GM19467 (cell line): ENCODE data around the gene ANK3.

Experiments used
- ATAC-seq: cut with Tn5 transposase; IDR thresholded peaks from one replicate; pipeline ENCODE4 v1.9.1; 2021; ENCODE audit warnings: mild to moderate bottlenecking, moderate library complexity; ENCODE audit not compliant: unreplicated experiment

Gene ANK3

DNA sequence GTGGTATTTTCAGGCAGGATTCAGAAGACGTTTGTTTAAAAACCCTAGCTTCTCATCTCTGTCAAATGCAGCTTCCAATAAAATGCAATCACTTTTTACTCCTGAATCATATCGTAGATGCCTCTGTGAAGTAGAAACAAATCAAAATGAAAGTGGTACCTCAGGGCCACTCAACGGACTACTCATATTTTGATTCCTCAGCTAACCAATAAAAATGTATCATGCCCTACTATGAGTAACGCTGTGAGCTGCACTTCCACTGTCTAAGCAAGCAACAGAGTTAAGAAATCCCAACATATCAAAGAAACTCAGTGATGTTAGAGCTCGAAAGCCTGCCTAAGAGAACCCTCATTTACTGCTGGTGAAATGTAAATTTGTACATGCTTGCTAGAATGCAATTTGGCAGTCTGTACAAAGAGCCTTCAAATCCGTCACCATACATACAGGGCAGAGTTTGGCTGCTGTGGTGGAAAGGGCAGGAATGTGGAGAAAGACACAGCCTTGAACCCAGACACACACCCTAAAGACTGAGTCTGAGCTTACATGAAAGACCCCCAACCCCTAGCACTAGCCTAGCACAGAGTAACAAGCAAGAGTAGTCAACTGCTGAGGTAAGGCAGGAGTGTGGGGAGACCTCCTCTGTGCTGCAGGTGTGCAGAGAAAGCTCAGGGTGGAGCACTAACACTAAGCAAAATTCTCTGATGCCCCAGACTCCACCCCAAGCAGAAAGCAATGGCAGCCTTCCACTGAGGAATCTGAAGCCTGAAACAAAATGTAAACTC is 151.5 kb downstream of the ANK3 start:
- ATAC-seq: peak; percentile 39

DNA sequence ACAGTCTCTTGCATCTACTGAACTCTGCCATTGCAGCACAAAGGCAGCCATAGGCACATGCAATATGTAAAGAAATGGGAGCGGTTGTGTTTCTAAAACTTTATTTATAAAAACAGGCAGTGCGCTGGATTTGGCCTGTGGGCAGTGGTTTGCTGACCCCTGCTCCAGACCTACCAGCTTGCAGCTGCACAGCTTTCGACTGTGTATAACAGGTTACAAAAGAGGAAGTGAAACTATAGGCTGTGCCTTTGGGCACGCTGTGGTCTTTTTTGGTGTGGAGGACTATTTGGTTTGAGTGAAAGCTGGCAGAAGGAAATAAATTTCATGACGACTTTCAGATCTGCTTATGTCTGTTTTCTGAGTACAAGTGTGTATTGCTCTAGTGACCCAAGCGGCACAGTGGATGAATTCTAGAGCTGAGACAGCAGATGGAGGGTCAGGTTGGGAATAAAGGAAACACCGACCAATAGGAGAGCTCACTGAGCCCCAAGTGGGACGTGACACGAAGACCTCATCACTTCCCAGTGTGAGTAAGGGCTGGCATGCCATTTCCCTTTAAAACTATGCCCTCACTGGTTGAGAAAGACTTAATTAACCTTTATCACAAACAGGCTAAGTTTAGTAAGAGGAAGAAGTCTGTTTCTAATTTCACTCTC is 152.7 kb downstream of the ANK3 start:
- peak; percentile 97 for ATAC-seq

DNA sequence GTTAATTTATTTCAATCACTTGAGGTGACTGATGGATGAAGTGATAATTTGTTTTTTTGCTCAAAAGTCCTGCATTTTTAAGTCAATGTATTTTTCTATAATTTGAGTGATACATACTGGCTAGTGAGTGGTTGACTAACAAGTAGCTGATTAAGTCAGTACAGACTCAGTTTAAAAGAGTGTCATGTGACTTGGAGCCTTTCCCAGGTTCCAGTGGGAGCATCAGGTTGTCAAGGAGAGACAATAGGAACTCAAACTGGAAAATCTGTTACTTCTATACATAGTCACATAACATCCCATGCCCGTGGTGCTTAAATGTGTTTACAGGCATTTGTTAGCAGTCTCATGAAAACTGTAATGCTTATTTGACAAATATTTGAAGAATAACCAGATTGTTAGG is 154.7 kb downstream of the ANK3 start:
- ATAC-seq: no peak

DNA sequence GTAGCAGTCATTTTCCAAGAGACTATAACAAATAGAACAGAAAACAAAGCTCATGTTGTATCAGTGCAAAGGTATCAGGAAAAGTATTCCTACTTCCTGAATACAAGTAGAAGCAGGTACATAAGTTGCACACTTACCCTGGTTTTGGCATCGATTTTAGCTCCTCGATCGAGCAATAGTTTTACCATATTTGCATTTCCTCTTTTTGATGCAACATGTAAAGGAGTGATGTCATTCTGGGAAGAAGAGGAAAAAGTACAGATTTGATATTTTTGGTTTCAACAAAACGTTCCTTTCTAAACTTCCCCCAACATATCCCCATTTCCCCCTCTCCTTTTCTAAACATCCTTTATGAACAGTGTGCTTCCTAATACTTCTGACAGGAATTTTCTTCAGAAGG is 155.1 kb downstream of the ANK3 start:
- no peak for ATAC-seq

DNA sequence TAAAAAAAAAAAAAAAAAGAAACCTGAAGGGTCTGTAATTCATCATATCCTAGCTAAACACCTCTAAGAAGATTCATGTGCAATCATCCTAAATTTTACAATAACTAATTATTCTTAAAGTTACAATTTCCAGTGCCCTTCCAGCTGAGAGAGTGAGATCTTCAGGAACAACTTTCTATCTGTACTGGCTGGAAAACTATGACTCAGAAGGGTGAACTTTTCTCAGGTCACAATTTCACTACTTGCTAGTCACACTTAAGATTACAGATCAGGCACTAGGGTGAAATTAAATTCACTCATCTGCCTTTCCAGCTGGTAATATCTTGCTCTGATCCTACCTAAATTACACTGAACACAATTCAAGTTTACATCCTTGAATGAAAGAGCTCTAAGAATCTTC is 158.8 kb downstream of the ANK3 start:
- no peak for ATAC-seq

DNA sequence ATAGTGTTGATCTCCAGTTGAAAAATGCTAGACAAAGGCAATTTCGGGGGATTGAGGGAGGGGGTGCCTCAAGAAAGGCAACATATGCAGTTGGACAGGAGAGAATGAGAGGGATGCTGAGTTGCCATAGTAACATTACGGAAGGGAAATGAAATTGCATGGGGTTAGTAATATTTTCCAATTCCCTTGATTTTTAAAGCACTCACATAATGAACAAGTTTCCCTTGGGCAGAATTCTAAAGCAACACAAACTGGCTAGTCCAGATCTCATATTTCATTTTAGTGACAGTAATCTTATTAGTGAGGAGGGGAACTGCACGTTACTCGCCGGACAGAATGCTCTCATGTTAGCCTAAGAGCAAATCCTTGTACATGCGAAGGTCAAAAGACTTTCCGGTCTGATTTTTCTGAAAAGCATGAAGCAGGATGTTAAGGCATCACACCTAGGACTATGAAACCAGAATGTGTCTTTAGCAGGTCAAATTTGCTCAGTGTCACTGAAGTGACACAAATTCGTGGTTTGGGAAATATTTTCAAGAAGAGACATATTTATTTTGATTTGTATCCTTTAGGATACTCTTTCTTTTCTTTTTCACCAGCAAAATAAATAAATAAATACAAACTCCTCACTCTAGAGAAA is 165.5 kb downstream of the ANK3 start:
- no peak for ATAC-seq

DNA sequence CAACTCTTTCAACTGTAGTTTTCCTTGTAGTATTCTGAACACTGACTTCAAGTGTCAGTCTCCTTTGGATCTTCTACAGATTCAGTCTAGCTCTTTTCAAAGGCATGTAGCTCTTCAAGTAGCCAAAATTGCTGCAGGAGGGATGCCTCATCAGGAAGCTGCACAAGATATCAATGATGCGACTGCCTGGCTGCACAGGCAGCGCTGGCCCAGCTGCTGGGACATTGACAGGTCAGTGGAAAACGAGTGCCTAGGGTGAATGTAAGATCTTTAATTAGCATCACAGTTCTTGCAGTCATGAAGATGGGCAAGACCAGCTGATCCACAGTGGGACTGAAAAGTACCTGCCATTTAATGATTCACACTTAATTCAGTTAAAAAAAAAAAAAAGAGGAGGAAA is 167.6 kb downstream of the ANK3 start:
- no peak for ATAC-seq

DNA sequence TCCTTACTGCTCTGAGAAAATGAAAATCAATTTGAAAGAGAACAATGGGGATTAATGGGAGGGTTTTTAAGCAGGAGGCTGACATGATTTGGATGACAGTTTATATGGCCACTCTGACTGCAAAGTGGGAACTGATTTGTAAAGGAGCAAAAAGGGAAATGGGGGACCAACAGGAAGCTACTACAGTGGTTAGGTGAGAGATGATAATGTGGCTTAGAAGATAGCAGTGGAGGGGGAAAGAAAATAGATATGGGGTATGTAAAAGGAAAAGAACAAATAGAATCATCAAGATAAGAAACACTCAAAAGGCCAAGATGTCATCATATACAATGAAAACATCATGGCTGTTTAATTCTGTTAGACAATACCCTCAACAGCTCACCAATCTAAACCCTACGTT is 177.5 kb downstream of the ANK3 start:
- ATAC-seq: no peak

DNA sequence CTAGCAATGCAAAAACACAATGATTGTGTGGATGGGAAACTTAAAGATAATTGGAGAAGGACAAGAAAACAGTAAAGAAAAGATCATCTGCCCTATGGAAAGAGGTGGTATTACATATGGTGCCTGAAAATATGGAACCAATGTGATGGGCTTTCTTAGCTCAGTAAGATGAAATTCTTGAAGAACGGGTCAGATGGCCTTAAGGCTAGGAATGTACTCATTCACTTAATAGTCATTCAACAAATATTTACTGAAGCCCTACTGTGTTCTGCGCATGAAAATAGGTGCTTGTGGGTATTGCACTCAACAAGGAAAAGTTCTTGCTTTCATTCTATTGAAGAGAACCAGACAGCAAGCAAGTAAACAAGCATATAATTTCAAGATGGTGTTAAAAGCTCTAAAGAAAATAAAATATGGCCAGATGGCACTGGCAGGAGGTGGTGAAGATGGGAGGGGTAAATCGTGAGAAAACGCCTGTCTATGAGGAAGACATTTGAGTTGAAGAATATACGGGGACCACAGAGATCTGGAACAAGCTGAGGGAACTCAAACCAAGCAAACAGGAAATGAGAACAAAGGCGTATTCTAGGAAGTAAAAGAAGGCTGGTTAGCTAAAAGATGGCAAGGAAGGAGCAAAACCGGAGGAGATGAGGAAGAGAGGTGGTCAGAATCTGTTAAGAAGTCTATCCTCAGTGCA is 179.7 kb downstream of the ANK3 start:
- no peak for ATAC-seq

DNA sequence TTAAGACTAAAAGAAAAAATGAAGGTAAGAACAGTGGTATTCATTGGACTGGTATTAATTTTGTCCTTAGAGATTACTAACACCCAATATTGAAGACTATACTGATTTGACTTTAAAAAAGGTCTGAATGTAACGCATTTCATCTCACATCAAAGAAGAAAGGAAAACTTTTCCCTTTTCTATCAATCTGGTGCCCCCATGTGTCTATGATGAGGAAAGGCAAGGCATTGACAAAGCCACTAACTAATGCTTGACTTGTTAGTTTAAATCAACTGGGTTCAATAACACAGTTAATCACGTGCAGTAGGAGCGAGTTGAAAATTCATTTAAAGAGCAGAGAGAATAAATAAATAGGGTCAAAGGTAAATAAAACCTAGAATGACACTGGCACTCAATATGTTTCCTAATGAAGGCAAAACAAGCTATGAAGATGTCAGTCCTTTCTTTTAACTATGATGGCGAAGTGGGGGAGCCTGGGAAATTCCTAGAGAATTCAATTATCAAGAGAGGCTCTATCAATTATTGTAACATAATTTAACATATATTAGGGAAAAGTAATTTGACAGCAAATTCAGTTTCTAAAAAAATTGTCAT is 180.9 kb downstream of the ANK3 start:
- ATAC-seq: no peak

DNA sequence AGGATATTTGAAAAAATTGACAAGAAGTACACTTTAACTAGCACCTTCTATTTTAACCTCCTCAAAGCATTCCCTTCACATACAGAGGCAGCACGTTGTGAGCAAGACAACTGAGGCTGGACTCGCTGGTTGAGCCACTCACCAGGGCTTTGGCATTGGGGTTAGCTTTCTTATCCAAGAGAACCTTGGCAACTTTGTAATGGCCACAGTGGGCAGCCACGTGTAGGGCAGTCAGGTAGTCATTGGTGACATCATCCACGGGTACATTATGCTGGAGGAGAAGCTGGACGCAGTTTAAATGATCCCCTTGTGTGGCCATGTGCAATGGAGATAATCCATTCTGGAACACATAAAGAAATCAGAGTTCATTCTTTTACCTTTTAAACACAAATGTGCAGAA is 181.8 kb downstream of the ANK3 start:
- no peak for ATAC-seq

DNA sequence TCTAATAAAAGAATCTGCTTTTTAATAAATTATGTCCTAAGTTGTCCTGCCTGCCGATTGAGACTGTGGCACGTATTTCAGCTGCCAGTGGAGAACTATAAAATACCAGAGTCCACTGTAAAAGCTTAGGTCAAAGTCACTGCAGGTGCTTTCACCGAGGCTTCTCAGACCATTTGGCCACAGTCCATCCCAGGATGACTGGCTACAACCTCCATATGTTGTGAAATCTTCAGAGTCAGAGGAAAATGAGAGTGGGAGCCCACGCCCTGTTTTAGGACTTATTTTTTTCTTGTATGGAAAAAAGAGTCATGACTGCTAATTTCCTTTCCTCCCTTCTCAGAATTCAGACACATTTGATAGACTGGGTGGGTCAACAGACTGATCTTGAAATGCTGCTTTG is 182.9 kb downstream of the ANK3 start:
- no peak for ATAC-seq

DNA sequence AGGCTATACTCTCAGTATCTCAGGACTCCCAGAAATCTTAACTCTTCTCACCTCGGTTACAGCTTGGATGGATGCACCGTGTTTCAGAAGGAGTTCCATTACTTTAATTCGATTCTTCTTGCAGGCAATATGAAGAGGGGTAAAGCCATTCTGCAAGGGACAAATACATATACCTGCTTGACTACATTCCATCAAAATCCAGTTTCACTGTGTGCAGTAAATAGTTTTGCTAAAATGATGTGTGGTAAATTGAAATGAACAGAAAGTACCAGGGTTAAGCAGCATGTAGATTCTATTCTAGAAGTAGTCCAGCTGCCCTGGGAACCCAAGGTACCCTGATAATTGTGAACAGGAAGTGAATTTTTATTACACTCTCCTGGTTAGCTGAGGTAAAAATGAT is 183.9 kb downstream of the ANK3 start:
- no peak for ATAC-seq

DNA sequence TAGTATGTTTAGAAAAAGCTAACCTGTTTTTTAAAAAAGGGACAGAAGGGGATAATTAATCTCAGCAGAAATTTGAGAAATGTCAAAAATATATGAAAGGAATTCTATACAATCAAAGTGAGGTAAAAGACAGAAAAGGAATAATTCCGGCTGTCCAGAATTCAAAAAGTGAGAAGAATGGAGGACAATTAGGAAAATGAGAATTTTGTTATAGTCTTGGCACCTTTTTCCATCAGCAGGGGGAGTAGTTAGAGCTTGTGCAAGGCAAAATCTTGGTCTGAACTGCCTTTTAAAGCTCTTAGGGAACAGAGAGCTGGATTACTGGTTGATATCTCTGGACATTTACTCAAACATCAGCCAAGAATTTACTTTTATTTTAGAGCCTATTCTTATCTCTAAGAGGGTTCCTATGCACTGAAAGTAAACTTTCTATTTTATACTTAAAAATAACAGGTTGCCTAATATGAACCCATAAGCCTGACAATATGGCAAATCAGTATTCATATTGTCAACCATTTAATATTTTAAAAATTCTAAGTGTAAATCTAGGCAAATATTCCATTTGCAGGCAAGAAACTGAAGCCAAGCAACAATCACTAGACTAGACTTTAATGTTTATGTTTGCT is 185.6 kb downstream of the ANK3 start:
- ATAC-seq: no peak

DNA sequence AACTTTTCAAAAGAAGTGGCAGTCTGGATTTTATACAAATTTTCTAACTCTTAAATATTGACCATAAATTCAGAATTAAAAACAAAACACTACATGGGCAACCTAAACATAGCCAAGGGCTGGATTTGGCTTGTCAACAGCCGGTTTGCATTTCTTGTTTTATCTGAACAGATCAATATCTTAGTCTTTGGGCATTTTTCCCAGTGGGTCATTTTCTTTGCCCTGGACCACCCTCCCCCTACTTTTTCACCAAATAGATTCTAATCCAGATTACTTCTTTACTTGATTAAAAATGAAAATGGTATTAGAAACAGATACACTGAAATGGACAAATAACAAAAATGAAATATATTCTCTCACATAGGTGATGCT is 189.0 kb downstream of the ANK3 start:
- no peak for ATAC-seq

DNA sequence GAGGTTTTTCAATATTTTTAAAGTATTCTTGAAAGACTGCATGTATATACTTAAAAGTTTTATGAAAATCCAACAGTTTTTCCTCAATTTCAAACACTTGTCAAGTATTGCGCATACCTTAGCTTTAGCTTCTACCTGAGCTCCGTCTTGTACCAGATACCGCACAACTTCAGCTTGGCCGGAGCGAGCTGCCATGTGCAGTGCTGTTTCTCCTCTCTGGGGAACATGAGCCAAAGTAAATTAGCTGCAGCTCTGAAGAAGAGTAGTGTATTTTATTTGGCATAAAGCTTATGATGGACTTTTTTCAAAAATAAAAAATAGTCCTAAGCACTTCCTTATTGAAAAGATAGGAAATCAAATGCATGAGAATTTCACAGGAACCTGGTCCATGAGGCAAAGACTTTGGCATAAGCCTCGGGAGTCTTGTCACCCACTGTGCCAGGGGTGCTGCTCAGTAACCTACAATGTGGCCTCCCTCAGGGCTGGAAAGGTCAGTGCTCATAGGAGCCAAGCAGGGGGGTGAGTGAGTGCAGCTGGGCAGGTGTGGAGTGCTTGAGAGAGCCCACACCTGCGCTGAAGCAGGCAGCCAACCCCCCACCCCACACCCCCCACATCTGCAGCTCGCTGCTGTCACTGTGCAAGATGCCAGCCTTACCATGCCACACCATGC is 189.5 kb downstream of the ANK3 start:
- ATAC-seq: no peak

DNA sequence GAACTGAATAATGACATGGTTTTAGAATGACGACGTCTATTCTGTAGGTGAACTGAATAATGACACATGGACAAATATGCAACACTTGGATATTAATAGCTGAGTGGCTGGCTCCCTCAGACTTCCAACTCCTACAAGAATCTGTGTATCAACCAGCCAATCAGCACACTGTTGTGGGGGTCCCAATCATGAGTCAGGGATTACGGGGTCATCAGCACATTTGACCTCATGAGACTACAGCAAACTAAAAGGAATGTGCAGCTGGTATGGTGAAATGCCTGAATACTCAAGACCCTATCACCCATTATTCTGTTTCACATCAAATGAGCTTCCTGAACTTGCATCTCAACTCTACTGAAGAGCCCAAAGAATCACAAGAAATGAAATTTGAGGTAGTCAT is 192.5 kb downstream of the ANK3 start:
- no peak for ATAC-seq

DNA sequence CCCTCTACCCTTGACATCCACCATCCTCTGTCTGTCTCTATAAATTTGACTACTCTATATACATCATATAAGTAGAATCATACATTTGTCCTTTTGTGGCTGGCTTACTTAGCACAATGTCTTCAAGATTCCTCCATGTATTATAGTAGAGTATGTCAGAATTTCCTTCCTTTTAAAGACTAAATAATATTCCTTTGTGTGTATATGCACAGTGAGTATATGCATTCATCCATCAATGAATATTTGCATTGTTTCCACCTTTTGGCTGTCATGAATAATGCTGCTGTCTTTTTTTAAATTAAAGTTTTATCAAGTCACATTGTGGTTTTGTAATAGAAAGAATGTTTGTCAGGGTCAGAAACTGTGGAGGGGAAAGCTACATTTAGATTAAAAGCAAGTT is 195.3 kb downstream of the ANK3 start:
- ATAC-seq: no peak

DNA sequence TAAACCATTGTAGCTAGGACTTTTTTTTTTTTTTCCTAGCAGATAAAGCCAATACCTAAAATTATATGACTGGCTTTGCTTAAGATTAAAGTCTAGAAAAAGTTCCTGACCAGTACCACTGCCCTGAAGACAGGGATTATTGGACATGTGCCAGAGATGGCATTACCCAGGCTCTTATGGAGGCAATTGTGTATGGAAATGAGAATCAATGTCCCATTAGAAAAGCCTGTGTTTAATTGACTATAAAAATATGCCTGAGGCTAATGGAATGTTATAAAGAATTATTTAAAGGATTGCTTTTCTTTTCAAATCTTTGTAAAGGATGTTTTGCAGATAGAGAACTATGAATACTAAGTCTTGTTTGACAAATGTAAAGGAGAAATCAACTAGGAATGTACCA is 196.7 kb downstream of the ANK3 start:
- ATAC-seq: no peak

DNA sequence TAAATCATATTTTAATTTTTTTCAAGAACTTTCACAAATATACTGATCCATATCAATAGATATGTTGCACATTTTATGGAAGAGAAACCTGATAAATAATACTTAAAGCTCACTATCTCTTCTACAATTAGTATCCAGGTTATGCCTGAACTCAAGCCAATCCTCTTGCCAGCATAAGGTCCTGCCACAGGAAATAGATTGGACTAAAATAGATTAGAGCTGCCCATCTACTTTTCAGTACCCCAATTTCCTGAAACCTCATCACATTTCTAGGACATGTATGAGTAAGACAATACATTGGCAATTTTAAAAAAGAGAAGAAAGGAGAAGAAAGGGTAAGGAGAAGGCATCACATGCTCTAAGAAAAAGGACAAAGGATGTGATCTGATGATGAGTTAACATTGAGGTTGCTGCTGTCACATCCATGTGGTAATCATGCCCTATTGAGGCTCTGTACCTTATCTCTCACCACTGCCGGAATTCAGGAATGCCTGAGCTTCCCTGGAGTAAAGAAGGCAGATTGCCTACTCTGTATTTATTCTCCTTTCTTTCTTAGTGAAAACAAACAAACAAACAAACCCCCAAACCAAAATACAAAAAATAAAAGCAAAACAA is 199.7 kb downstream of the ANK3 start:
- ATAC-seq: no peak
